HG02798 (cell line): Measurements from ENCODE around the gene NUBPL.

ENCODE experiments used
- ATAC-seq: cut with Tn5 transposase; IDR thresholded peaks from one replicate; pipeline ENCODE4 v1.9.1; 2021; ENCODE audit warnings: mild to moderate bottlenecking; ENCODE audit not compliant: unreplicated experiment, poor library complexity

The NUBPL gene

DNA sequence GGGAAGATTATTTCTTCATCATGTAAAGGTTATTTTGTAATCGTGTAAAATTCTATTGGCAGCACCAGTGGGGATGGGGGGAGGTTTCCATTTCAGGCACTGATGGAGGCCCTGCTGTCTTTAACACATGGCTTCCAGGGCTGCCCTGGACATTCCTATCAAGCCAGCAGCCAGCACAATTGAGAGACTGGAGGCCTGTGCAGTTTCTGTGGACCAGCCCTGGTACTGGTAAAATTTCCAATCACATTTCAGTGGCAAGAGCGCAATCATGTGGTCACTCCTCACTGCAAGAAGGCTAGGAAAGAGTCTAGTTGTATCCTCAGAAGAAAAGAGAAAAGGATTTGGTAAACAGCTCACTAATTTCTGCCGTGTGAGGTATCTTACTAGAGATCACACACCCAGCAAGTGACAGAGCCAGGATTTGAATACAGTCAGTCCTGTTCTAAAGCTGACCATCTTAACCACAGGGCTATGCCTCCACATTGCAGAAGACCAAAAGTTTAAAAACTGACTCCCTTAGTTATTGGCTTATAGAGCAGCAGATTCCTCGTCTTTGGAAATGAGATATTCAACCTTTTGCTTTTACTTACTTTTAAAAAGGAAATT, 336.5 kb downstream of the NUBPL start:
- ATAC-seq = no peak

DNA sequence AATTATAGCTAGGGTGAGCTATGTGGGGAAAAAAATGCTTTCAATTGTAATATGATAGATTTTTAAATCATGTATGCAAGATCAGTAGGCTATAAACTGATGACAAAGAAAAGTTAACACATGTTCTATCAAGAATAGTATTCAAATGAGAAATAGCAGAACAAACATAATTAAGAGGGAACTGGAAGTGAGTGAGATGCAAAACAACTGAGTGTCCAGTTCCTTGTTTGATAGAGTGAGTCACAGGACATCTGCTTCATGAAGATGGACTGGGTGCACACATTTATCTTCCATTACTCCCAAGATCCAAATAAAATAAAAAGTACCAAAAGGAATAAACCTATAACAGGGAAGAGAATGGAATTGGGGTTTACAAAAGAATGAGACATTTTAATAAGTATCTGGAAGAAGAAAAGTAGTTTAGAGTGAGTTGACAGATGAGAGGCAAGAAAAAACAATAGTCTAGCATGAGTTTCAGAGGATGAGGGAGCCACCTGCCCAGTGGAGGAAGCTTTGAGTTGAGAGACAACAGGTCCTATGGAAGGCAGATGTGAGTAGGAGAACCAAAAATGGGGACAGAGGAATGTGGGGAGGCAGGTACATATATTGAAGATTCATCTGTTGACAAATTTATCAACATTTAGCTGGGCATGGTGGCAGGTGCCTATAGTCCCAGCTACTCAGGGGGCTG, 337.8 kb downstream of the NUBPL start:
- ATAC-seq = no peak

DNA sequence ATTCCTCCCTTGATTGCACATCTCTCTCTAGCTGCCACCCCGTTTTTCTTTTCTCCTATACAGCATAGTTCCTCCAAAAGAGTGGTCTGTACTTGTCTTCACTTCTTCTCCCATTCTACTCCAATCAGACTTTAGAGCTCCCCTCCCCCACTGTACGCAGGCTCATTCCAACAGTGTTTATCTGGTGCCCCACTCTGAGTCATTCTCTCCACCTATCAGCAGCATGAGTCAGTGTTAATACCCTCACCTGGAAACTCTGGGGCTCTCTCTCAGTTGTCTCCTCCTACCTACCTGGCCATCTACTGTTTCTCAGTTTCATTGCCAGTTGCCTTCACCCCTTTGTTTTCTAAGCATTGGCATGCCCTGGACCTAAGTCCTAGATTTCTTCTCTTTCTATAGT, 340.8 kb downstream of the NUBPL start:
- no peak for ATAC-seq

DNA sequence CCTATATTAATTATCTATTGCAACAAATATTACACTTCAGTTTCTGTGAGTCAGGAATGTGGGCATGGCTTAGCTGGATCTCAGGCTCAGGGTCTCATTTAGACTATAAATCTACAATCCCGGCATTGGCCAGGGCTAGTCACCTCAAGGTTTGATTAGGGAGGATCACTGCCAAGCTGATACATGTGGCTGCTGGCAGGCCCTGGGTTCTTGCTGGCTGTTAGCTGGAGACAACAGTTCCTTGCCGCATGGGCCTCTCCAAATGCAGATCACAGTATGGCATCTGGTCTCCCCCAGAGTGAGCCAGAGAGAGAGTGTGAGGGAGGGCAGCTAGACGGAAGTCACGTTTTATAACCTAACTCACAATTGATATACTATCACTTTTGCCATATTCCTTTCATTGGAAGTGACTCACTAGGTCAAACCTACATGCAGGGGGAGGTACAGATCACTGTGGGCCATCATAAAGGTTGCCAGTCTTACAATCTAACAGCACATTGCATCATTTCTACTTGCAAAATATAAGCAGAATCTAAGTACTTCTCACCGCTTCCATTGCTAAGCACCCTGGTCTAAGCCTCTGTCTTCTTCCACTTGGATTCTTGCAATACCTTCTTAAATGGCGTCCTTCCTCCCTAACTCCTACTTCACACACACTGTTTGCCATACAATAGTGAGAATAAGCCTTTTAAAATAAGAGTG, 341.9 kb downstream of the NUBPL start:
- no peak for ATAC-seq

- ATAC-seq = no peak
These were observed 348.8 kb downstream of the NUBPL start for GRCh38 chr14:31909977-31910376.
